GM21423 (cell line): Measurements from ENCODE around the gene RADX.

Experiments used
- ATAC-seq: cut with Tn5 transposase; IDR thresholded peaks from one replicate; pipeline ENCODE4 v1.9.1; 2021; ENCODE audit warnings: mild to moderate bottlenecking, moderate library complexity; ENCODE audit not compliant: unreplicated experiment

Gene RADX

GRCh38 chrX:106680716-106681115, 68.9 kb downstream of the RADX start:
- no peak for ATAC-seq

- ATAC-seq, result no peak
These were observed 72.4 kb downstream of the RADX start for GRCh38 chrX:106684207-106684606.

DNA sequence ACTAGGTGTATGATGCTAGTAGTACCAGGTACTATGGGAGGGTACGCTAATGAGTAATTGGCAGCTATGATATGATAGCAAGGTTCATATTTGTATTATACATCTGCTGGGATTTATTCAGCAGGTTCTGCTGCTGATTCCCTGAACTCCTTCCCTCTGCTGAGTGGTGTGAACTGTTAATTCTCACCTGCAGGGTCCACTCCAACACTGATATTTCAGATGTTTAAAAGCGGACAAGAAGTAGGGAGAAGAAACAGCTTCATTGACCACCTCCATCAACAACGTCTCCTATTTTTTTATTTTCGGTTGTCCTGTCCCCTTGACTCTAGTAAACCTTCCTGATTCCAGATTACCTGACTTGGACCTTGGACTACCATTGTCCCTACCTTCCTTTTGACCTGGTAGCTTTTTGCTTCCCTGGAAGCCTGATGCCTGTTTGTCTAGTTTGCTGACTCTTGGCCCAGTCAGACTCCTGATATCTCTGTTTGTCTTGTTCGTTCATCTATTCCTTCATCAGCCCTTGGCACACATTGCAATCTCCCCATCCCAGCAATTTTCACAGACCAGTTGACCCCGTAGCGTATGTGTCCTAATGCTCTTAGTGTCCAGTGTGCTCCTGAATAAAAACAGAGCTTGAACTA, 80.8 kb downstream of the RADX start:
- no peak for ATAC-seq

DNA sequence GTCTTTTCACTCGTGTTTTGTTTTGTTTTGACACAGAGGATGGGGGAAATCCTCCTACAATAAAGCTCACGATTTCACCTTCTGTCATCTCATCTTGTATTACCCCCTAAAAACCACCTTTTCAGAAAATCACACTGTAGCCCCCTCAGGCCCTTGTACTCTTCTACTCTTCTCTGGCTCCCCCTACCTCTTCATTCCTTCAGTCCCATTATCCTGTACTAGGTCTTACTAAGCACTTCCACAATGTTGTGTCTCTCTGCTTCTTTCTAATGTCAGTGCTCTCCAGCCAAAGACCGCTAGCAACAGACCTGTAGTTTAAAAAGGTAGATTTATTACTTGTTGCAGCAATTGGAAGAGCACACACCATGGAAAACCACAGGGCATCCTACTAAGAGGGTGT, 84.7 kb downstream of the RADX start:
- ATAC-seq, result no peak

GRCh38 chrX:106698693-106699092, 86.9 kb downstream of the RADX start:
- no peak for ATAC-seq

- ATAC-seq, result no peak
These were observed 90.9 kb downstream of the RADX start for GRCh38 chrX:106702636-106703035.

DNA sequence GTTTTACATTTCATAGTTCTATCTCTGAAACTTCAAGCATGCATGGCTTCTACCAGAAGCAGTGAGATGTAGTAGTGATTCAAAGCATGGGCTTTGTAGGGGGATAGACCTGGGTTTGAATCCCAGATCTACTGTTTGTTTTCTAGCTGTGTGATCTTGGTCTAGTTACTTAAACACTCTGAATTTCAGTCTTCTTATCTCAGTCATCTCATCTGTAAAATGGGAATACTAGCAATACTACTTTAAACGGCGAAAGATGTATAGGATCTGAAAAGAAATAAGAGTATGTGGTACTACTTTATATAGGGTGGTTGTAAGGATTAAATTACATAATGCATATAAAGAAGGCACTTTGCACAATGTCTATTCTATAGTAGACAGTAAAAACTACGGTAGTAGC, 94.7 kb downstream of the RADX start:
- no peak for ATAC-seq

GRCh38 chrX:106707771-106708454, 96.1 kb downstream of the RADX start:
- ATAC-seq, result no peak

DNA sequence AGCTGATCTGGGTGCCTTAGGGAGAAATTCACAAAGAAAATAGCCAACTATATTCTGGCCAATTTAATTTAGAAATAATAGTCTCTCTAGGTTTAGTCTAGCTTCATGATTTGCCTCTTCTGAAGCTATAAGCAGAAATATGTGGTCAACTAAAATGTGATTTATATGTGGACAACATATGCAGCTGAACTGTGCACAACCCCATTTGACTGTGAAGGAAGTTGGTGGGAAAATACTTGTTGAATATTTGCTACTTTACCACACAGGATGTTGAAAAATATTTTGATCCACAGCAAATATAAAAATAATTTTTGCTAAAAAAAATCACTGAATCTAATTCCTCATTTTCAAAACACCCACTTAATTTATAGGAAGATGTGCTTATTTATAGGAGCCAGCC, 99.0 kb downstream of the RADX start:
- no peak for ATAC-seq

GRCh38 chrX:106711375-106711774, 99.6 kb downstream of the RADX start:
- no peak for ATAC-seq

- no peak for ATAC-seq
These were observed 104.2 kb downstream of the RADX start for GRCh38 chrX:106716004-106716403.

GRCh38 chrX:106716463-106716862, 104.7 kb downstream of the RADX start:
- ATAC-seq, result no peak

- ATAC-seq, result no peak
These were observed 106.9 kb downstream of the RADX start for GRCh38 chrX:106718709-106719108.

DNA sequence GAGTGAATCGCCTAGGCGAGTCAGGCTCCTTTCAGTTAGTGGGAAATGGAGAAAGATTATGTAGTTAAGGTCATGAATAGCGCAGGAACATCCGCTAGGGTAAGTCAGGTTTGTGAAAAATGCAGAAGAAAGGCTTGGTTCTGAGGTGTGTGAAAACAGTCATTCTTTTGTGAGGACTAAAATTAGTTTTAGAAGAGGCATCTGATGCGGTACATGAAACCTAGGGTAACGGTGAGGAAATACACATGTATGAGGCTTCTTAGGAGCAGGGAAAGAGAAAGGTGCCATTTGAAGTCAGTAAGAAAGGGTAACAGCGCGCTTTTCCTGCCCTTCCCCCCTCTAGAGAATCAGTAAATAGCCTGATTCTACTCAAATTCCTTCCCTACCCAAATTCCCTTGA, 114.2 kb downstream of the RADX start:
- ATAC-seq, result no peak

DNA sequence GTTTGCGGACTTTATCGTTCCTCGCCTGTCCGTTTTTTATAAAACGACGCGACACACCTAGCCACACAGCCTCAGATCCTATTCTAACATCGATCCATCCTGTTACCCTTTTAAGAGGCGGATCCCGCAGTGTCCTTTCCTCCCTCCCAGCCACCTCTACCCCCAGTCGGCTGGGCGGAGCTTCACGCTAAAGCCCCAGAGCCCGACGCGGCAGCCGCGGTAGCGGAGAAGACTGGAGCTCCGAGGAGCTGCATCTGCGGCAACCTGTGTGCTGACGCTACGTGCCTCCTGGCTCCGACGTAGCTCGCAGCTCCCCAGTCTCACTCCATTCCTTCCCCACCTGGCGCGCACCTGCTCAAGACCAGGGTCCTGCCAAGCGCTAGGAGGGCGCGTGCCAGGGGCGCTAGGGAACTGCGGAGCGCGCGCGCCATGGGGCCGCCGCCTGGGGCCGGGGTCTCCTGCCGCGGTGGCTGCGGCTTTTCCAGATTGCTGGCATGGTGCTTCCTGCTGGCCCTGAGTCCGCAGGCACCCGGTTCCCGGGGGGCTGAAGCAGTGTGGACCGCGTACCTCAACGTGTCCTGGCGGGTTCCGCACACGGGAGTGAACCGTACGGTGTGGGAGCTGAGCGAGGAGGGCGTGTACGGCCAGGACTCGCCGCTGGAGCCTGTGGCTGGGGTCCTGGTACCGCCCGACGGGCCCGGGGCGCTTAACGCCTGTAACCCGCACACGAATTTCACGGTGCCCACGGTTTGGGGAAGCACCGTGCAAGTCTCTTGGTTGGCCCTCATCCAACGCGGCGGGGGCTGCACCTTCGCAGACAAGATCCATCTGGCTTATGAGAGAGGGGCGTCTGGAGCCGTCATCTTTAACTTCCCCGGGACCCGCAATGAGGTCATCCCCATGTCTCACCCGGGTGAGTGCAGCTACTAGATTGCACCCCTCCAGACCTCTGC, 115.0 kb downstream of the RADX start, which contains the start of gene RNF128:
RNF128 (plus strand) TSS at position 217 of the 953 bp plus-strand sequence; CDS start at position 430, 213 bp downstream.
- no peak for ATAC-seq

GRCh38 chrX:106728337-106728736, 116.6 kb downstream of the RADX start:
- ATAC-seq, result no peak
